Duodenal mucosa (tissue), 2 donors: ENCODE results near the gene OBSCN.

Experiments used
- H3K27ac ChIP-seq: one replicate; pipeline ENCODE4 v1.7.0; 2013; ENCODE audit warnings: low read depth, low read length
- H3K27me3 ChIP-seq, 2 donors: one replicate each; pipeline ENCODE4 v1.7.0; 2013; ENCODE audit warnings: low read length in 2 of 2, control low read depth in 1 of 2; ENCODE audit not compliant: insufficient read depth in 2 of 2, control insufficient read depth in 1 of 2
- H3K36me3 ChIP-seq, 2 donors: one replicate each; pipeline ENCODE4 v1.7.0; 2013; ENCODE audit warnings: low read length in 2 of 2, control low read depth in 1 of 2; ENCODE audit not compliant: insufficient read depth in 2 of 2, control insufficient read depth in 1 of 2
- H3K4me1 ChIP-seq, 2 donors: one replicate each; pipeline ENCODE4 v1.7.0; 2013; ENCODE audit warnings: low read length in 2 of 2, control low read depth in 1 of 2; ENCODE audit not compliant: insufficient read depth in 2 of 2, control insufficient read depth in 1 of 2
- H3K4me3 ChIP-seq, 2 donors: one replicate each; pipeline ENCODE4 v1.7.0; 2013; ENCODE audit warnings: low read length in 2 of 2, low read depth in 1 of 2
- H3K9ac ChIP-seq, 2 donors: one replicate each; pipeline ENCODE4 v1.7.0; 2013; ENCODE audit warnings: low read length in 2 of 2, low read depth in 1 of 2
- H3K9me3 ChIP-seq, 2 donors: one replicate each; pipeline ENCODE4 v1.7.0; 2013; ENCODE audit warnings: low read length in 2 of 2, control low read depth in 1 of 2; ENCODE audit not compliant: control insufficient read depth in 1 of 2

Gene OBSCN

DNA sequence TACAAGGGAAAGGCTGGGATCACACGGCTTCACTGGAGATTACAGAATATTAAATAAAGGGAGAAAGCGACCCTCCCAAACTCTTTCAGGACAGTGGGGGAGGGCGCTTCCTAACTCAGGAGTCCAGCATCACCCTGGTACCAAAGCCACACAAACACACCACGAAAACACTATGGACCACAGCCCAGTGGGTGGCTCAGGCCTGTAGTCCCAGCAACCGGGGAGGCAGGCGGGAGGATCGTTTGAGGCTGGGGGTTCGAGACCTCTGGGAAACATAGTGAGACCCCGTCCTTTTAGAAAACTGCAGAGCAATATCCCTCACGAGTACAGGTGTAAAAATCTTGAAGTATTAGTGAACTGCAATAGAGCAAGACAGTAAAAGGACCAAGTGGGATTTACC is 182.8 kb downstream of the OBSCN start:
- Histone ChIP-seq H3K9me3 (no peaks in the 10 kb centered on the region), H3K27ac (no peak overlapping the region), H3K4me1 (no peaks in the 10 kb centered on the region), H3K9ac (no peak overlapping the region), H3K27me3 (no peaks in the 10 kb centered on the region), H3K4me3 (no peak overlapping the region), H3K36me3 (peaks cover 1 to 19% of the 10 kb centered on the region in 2 donors)

DNA sequence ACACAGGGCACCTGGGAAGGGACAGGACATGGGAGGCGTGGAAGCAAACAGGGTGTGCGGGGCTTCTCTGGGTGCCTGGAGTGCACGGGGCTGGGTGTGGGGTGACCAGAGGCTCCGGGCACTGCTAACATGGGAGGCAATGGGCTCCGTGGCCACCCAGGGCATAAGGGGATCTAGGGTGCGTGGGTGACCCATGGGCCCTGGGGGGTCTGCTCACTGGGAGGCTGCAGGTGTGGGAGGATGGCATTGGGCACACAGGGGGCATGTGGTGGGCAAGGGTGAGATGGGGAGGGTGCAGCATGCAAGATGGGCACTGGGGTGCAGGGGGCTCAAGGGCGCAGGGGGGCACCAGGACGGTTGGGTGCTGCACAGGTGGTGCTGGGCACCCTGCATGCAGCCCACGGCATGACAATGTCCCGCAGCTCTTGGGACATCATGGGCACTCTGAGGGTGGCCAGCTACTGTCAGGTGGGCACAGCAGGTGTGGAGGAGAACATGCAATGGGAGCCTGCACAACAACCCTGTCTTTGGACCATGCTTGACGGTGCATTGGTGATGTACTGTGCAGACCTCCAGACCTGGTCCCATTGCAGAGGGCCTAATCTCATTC is 183.7 kb downstream of the OBSCN start:
- H3K27me3 ChIP-seq: no peaks in the 10 kb centered on the region
- no peaks in the 10 kb centered on the region for H3K9me3 ChIP-seq
- H3K4me3 ChIP-seq: no peak overlapping the region
- no peak overlapping the region for H3K9ac ChIP-seq
- peaks cover 10 to 28% of the 10 kb centered on the region in 2 donors for H3K36me3 ChIP-seq
- H3K4me1 ChIP-seq: no peaks in the 10 kb centered on the region
- no peak overlapping the region for H3K27ac ChIP-seq

DNA sequence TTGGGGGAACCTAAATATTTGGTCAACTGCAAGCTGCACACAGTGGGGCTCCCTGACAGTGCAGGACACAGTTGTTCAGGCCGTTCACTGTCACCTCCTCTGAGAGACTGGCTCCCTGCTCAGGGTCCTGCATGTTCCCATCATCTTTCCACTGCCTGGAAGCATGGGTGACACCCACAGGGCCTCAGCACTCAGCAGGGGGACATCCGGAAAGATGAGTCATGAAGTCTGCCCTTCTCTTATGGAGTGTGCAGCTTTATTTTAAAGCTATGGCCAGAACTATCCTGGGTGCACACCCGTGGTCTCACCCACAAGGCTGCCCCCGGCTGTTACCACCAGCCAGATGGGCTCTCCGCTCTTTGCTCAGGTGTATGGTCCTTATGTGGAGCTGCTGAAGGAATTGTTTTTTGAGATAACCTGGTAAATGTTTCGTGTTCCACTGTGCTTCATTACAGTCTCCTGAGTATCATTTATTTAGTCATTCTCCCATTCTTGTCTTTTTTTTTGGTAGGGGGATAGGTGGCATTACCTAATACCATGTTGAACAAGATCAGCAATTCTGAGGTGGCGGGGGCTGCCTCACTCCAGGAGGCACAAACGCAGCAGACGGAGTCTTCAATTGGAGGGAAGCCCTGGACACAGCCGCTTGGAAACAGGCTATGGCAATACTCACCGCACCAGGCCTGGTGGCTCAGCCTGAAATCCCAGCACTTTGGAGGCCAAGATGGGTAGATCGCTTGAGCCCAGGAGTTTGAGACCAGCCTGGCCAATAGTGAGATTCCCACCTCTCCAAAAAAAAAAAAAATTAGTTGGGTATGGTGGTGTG is 184.5 kb downstream of the OBSCN start:
- no peak overlapping the region for H3K27ac ChIP-seq
- no peak overlapping the region for H3K9ac ChIP-seq
- H3K4me3 ChIP-seq: no peak overlapping the region
- H3K27me3 ChIP-seq: no peaks in the 10 kb centered on the region
- no peaks in the 10 kb centered on the region for H3K9me3 ChIP-seq
- peaks cover 13 to 35% of the 10 kb centered on the region in 2 donors for H3K36me3 ChIP-seq
- no peaks in the 10 kb centered on the region for H3K4me1 ChIP-seq

DNA sequence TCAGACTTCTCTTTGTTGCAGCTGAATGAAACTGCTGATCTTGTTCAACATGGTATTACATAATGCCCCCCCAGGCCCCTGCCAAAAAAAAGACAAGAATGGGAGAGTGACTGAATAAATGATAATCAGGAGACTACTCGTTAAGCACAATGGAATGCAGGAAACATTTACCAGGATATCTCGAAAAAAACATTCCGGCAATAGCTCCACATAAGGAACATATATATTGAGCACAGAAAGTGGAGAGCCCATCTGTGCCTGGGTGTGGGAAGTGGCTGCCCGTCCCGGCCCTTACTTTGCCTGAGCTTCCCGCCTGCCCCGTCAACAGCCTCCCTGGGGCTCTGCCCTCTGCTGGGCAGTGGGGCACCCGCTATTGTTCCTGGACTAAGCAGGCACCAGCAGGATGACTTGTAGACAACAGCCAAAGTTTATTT is 185.4 kb downstream of the OBSCN start:
- Histone ChIP-seq H3K27me3 (no peaks in the 10 kb centered on the region), H3K9me3 (no peaks in the 10 kb centered on the region), H3K27ac (no peak overlapping the region), H3K4me1 (no peaks in the 10 kb centered on the region), H3K36me3 (peaks cover 13 to 43% of the 10 kb centered on the region in 2 donors), H3K4me3 (no peak overlapping the region), H3K9ac (no peak overlapping the region)

DNA sequence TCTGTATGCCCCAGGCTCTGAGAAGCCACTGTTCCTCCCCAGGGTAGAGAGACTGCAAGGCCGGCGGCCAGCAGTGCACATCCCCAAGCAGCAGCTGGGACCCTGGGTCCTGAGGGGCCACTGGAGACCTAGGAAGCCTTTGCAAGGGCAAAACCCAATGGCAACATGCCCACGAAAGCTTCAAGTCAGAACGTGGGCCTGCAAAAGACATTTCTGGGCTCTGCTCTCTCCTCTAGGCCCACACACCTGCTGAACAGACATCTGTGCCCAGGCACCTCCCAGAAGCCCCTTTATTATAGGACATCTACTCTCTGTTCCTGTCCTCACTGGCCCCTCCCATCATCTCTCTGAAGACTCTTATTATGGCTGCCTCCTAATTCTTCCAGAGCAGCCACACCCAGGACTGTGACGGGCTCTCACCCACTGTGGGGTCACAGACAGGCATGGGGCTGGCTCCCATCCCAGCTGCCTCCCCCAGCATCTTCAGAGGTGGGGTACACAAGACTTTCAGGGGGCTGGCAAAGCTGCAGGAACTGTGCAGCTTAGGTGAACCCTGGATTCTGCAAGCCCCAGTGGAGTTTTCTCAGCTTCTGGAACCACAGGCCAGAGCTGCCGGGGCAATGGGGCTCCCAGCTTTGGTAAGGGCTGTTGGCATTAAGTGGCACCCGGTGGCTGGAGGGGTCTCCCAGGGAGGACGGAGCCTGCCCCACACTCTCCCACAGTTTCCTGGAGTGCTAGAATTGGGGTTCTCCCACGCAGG is 186.1 kb downstream of the OBSCN start:
- Histone ChIP-seq H3K4me3 (no peak overlapping the region), H3K4me1 (no peaks in the 10 kb centered on the region), H3K27ac (no peak overlapping the region), H3K36me3 (peaks cover 13 to 46% of the 10 kb centered on the region in 2 donors), H3K27me3 (no peaks in the 10 kb centered on the region), H3K9ac (no peak overlapping the region), H3K9me3 (no peaks in the 10 kb centered on the region)

DNA sequence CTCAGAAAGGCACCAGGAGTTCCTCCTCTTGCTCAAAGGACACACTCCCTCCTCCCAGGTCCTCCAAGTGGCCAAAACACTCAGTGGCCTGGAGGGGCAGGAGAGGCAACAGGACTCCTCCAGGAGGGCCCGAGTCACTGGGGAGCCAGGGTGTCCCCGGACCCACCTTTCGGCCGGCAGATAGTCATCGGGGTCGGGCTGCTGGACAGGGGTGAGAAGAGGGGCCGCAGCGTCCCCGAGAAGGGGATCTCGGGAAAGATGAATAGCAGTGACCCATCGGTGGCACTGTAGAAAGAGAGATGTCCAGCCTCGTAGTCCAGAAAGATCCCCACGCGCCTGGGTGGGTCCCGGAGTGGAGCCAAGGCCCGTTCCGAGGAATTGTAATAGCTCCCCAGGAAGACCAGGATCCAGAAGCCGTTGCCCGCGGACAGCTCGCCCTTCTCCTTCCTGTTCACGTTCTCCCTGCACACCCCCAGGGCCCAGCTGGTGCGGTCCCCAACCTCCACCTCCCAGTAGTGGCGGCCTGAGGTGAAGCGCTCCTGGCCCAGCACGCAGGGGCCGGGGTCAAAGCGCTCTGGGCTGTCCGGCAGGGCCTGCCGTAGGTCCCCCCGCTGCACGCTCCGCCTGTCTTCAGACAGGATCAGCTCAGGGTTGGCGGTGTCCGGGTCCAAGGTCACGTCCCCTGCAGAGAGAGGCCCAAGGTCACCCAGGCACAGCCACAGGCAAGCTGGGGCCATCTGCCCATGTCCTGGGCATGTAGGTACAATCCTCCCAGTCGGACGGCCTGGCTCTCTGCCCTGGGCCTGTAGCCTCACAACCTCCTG is 186.9 kb downstream of the OBSCN start:
- Histone ChIP-seq H3K36me3 (peaks cover 13 to 51% of the 10 kb centered on the region in 2 donors), H3K4me1 (no peaks in the 10 kb centered on the region), H3K27ac (no peak overlapping the region), H3K4me3 (no peak overlapping the region), H3K9ac (no peak overlapping the region), H3K27me3 (no peaks in the 10 kb centered on the region), H3K9me3 (no peaks in the 10 kb centered on the region)

DNA sequence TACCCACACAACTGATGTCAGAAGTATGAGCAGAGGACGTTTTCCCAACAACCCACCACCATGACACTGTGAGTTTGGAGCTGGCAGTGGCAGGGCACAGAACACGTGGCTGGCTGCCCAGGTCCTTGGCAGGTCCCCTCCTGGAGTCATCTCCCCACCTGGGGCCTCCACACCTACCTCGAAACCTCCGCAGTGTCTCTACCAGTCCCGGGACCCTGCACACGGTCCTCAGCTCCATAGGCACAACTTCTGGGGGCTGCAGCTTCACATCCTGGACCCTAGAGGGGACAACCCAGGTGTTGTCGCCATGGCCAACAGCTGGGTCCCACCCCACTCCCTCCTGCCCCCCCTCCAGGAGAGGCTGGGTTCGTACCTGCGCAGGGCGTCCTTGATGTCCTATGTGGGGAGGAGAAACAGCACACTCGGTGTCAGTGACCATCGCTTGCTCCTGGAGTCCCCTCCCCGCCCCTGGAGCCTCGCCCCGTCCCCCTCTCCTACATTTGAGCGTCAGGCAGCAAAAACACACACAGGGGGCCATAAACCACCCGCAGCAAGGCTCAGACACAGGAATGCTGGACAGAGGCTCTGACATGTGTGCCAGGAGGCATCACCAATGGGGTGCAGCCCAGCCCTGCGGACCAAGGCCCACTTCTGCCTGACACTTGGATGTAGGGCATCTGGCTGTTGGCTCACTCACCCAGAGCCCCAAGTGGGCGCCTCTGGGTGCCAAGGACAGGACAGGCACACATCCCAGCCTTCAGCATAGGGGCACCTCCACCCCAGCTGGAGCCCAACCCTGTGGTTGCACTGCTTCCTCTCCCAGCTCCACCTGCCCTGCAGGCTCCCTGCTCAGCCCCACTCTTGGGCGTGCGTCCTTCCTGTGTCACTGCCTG is 189.2 kb downstream of the OBSCN start:
- Histone ChIP-seq H3K4me3 (no peak overlapping the region), H3K9ac (no peak overlapping the region), H3K27ac (no peak overlapping the region), H3K9me3 (no peaks in the 10 kb centered on the region), H3K4me1 (no peaks in the 10 kb centered on the region), H3K36me3 (peaks cover 24 to 64% of the 10 kb centered on the region in 2 donors), H3K27me3 (no peaks in the 10 kb centered on the region)

DNA sequence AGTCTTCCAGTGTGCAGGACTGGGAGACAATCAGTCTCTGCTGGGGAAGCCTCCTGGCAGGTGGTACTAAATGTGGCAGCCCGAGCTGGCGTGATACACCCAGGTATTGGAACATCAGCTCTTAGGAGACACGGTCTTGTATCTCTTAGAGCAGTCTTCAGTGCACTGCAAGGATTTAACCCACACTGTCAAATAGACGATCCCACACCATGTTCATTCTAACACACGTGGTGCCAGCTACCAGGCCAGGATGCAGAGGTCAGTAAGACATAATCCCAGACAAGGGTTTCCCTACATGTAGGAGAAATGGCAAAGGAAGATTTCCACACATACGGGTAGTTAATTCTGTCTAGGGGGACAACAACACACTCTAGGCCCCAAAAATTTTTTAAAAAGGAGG is 190.1 kb downstream of the OBSCN start:
- H3K4me1 ChIP-seq: peaks cover 0 to 3% of the 10 kb centered on the region in 2 donors
- H3K27ac ChIP-seq: no peak overlapping the region
- H3K27me3 ChIP-seq: no peaks in the 10 kb centered on the region
- H3K36me3 ChIP-seq: peaks cover 24 to 68% of the 10 kb centered on the region in 2 donors
- no peaks in the 10 kb centered on the region for H3K9me3 ChIP-seq
- H3K4me3 ChIP-seq: no peak overlapping the region
- no peak overlapping the region for H3K9ac ChIP-seq
